IMR-90 (cell line): Measurements from ENCODE around the gene RRM1. TPM values are rescaled to one million over a fixed set of nuclear protein-coding genes. Genes with fewer than 3 reads are reported as not detected.

ENCODE experiments used
- ATAC-seq: fragments of 200-7000 bp; cut with Tn5 transposase; 2 replicates; pipeline ENCODE4 v1.9.1; 2020; ENCODE audit warnings: low read depth, mild to moderate bottlenecking, moderate library complexity
- BruUV-seq: library from RNA; stranded (reverse); fragments of 400-500 nt; replicated peaks from 2 replicates; lab custom pipeline; 2021; lab: Mats Ljungman, UMichigan
- CTCF ChIA-PET: fragments of 300-600 bp; formaldehyde crosslinking; extraction: SDS; loops from one replicate; lab custom pipeline; 2021; ENCODE audit warnings: antibody characterized with exemption; lab: Yijun Ruan, JAX
- POLR2A ChIA-PET: fragments of 300-600 bp; sonication (Branson Sonifier 250); formaldehyde crosslinking; loops from one replicate; lab custom pipeline; 2022; ENCODE audit warnings: antibody characterized with exemption; ENCODE audit not compliant: unreplicated experiment; lab: Charles Lee
- DNase-seq: peaks from one replicate; pipeline ENCODE4 v3.0.0; 2013
- H2AFZ ChIP-seq: replicated peaks from 2 replicates; pipeline ENCODE3; 2013; ENCODE audit warnings: low read length, mild to moderate bottlenecking; ENCODE audit not compliant: poor library complexity
- H2AK5ac ChIP-seq: 2 replicates; pipeline ENCODE4 v1.6.1; 2013; ENCODE audit warnings: low read depth, low read length, inconsistent platforms
- H2AK9ac ChIP-seq: replicated peaks from 2 replicates; pipeline ENCODE3; 2013; ENCODE audit warnings: mild to moderate bottlenecking, low read depth, low read length, moderate library complexity; ENCODE audit not compliant: poor library complexity
- H2BK120ac ChIP-seq: 2 replicates; pipeline ENCODE4 v1.6.1; 2013; ENCODE audit warnings: low read depth, low read length, inconsistent platforms
- H2BK15ac ChIP-seq: 3 replicates; pipeline ENCODE4 v1.6.1; 2013; ENCODE audit warnings: low read depth, low read length, inconsistent platforms
- H2BK20ac ChIP-seq: 2 replicates; pipeline ENCODE4 v1.6.1; 2013; ENCODE audit warnings: low read depth, mild to moderate bottlenecking, inconsistent platforms, low read length, moderate library complexity
- H2BK5ac ChIP-seq: 2 replicates; pipeline ENCODE4 v1.6.1; 2013; ENCODE audit warnings: mild to moderate bottlenecking, low read depth, low read length, inconsistent platforms; ENCODE audit not compliant: poor library complexity, severe bottlenecking
- H3K14ac ChIP-seq: replicated peaks from 2 replicates; pipeline ENCODE4 v1.6.1; 2013; ENCODE audit warnings: low read depth, low read length, inconsistent platforms
- H3K18ac ChIP-seq: 2 replicates; pipeline ENCODE4 v1.6.1; 2013; ENCODE audit warnings: low read depth, low read length, control low read depth
- H3K23ac ChIP-seq: 2 replicates; pipeline ENCODE4 v1.6.1; 2013; ENCODE audit warnings: low read depth, low read length, inconsistent platforms
- H3K27ac ChIP-seq: 2 replicates; pipeline ENCODE4 v1.5.1; 2013; ENCODE audit warnings: mild to moderate bottlenecking, control low read depth, low read length; ENCODE audit not compliant: insufficient read depth
- H3K27me3 ChIP-seq: 2 replicates; pipeline ENCODE4 v1.6.1; 2013; ENCODE audit warnings: low read length; ENCODE audit not compliant: control insufficient read depth, insufficient read depth
- H3K36me3 ChIP-seq: 2 replicates; pipeline ENCODE4 v1.6.1; 2013; ENCODE audit warnings: low read length, mixed read lengths; ENCODE audit not compliant: control insufficient read depth, insufficient read depth
- H3K4ac ChIP-seq: 2 replicates; pipeline ENCODE4 v1.6.1; 2013; ENCODE audit warnings: low read depth, low read length, inconsistent platforms
- H3K4me1 ChIP-seq: 2 replicates; pipeline ENCODE4 v1.6.1; 2013; ENCODE audit warnings: low read length, mixed read lengths; ENCODE audit not compliant: control insufficient read depth, insufficient read depth
- H3K4me2 ChIP-seq: 2 replicates; pipeline ENCODE4 v1.6.1; 2013; ENCODE audit warnings: low read depth, mild to moderate bottlenecking, control low read depth, low read length, moderate library complexity
- H3K4me3 ChIP-seq: 2 replicates; pipeline ENCODE4 v1.5.1; 2013; ENCODE audit warnings: low read depth, mild to moderate bottlenecking, control low read depth, low read length, moderate library complexity; ENCODE audit not compliant: insufficient read depth
- H3K56ac ChIP-seq: 2 replicates; pipeline ENCODE4 v1.6.1; 2013; ENCODE audit warnings: low read length, inconsistent platforms; ENCODE audit not compliant: insufficient read depth; ENCODE audit errors: extremely low read depth
- H3K79me1 ChIP-seq, 2 experiments: 2 replicates each; pipeline ENCODE4 v1.6.1; 2013; ENCODE audit warnings: low read length in 2 of 2, inconsistent platforms in 1 of 2, low read depth in 1 of 2
- H3K9ac ChIP-seq: 2 replicates; pipeline ENCODE4 v1.6.1; 2013; ENCODE audit warnings: low read depth, low read length, control low read depth
- H3K9me1 ChIP-seq: 2 replicates; pipeline ENCODE4 v1.6.1; 2013; ENCODE audit warnings: low read length, inconsistent platforms; ENCODE audit not compliant: insufficient read depth
- H3K9me3 ChIP-seq: 2 replicates; pipeline ENCODE4 v1.6.1; 2013; ENCODE audit warnings: low read length; ENCODE audit not compliant: control insufficient read depth, insufficient read depth
- H4K20me1 ChIP-seq: 2 replicates; pipeline ENCODE4 v1.6.1; 2013; ENCODE audit warnings: low read length, inconsistent platforms; ENCODE audit not compliant: insufficient read depth
- H4K5ac ChIP-seq: 2 replicates; pipeline ENCODE4 v1.6.1; 2013; ENCODE audit warnings: mild to moderate bottlenecking, low read depth, low read length, control low read depth
- H4K8ac ChIP-seq, 2 experiments: 2 replicates each; pipeline ENCODE4 v1.6.1; 2013; ENCODE audit warnings: low read depth in 2 of 2, low read length in 2 of 2, control low read depth in 1 of 2, inconsistent platforms in 1 of 2
- H4K91ac ChIP-seq: 2 replicates; pipeline ENCODE4 v1.6.1; 2013; ENCODE audit warnings: low read depth, low read length, inconsistent platforms; ENCODE audit not compliant: insufficient read depth
- BHLHE40 ChIP-seq: fragments of 150-350 bp; IDR thresholded peaks from 2 replicates; pipeline ENCODE4 v1.6.1; 2016; ENCODE audit warnings: mild to moderate bottlenecking, low read depth, low read length
- CEBPB ChIP-seq: IDR thresholded peaks from 2 replicates; pipeline ENCODE4 v1.6.1; 2012; ENCODE audit warnings: low read depth, low read length, improper control_type of control experiment
- ELK1 ChIP-seq: fragments of 150-350 bp; IDR thresholded peaks from 2 replicates; pipeline ENCODE4 v1.6.1; 2016; ENCODE audit warnings: low read depth, mild to moderate bottlenecking, low read length, moderate library complexity, borderline replicate concordance
- FOS ChIP-seq: fragments of 150-350 bp; IDR thresholded peaks from 2 replicates; pipeline ENCODE4 v1.6.1; 2016; ENCODE audit warnings: low read depth, low read length
- MAFK ChIP-seq: IDR thresholded peaks from 2 replicates; pipeline ENCODE4 v1.6.1; 2012; ENCODE audit warnings: low read depth, low read length, improper control_type of control experiment
- MAZ ChIP-seq: IDR thresholded peaks from 2 replicates; pipeline ENCODE4 v1.6.1; 2012; ENCODE audit warnings: low read depth, mild to moderate bottlenecking, low read length, improper control_type of control experiment, moderate library complexity, borderline replicate concordance
- MXI1 ChIP-seq: IDR thresholded peaks from 2 replicates; pipeline ENCODE4 v1.6.1; 2012; ENCODE audit warnings: low read depth, mild to moderate bottlenecking, low read length, moderate library complexity, borderline replicate concordance
- NFE2L2 ChIP-seq: fragments of 150-350 bp; IDR thresholded peaks from 2 replicates; pipeline ENCODE4 v1.6.1; 2016; ENCODE audit warnings: low read depth, mild to moderate bottlenecking, low read length
- POLR2A ChIP-seq: IDR thresholded peaks from 2 replicates; pipeline ENCODE4 v1.6.1; 2012; ENCODE audit warnings: mild to moderate bottlenecking, low read depth, low read length
- RFX5 ChIP-seq: IDR thresholded peaks from 2 replicates; pipeline ENCODE4 v1.8.0; 2012; ENCODE audit warnings: low read depth, mild to moderate bottlenecking, low read length, moderate library complexity
- SMC3 ChIP-seq: fragments of 150-350 bp; IDR thresholded peaks from 2 replicates; pipeline ENCODE4 v1.6.1; 2016; ENCODE audit warnings: low read depth, mild to moderate bottlenecking, antibody characterized with exemption, low read length, moderate library complexity
- WGBS, 2 experiments: methylation state at CpG; one replicate each; pipeline versions ENCODE4 v1.1.5 to v1.1.7; 2013; ENCODE audit warnings: missing lambda C conversion rate in 2 of 2; ENCODE audit not compliant: insufficient read length in 1 of 2; ENCODE audit errors: extremely low coverage in 2 of 2; 5-methylcytosine and 5-hydroxymethylcytosine counted together
- dilution Hi-C: fragments of 300-500 bp; cut with HindIII; formaldehyde crosslinking; loops from one replicate; pipeline ENCODE4 v1.14.3; 2018; ENCODE audit warnings: low sequenced_read_pairs; ENCODE audit not compliant: unreplicated experiment
- in situ Hi-C: fragments of 300-500 bp; cut with MboI; formaldehyde crosslinking; loops from 3 replicates; pipeline ENCODE4 v1.14.3; 2019; ENCODE audit warnings: low sequenced_read_pairs, inconsistent platforms, mixed read lengths
- intact Hi-C: fragments of 100-400 bp; cut with micrococcal nuclease; formaldehyde crosslinking; loops from 2 replicates; pipeline ENCODE4 v1.10.0; 2022
- polyA plus RNA-seq, 3 experiments: library from polyadenylated mRNA; depleted of rRNA; stranded (reverse); fragments of >200 nt; gene quantifications; 2 replicates each; pipeline ENCODE4 v1.2.3, GENCODE V29; 2012; ENCODE audit warnings: low replicate concordance in 1 of 3
- total RNA-seq: library from RNA; depleted of rRNA; stranded (reverse); fragments of >200 nt; gene quantifications from 2 replicates; pipeline ENCODE4 v1.2.3, GENCODE V29; 2012

RRM1 gene
- total and polyA plus RNA-seq, 2 of the 4 experiments (the other 2 are of a cell fraction) = 55.1 to 183 TPM

- POLR2A ChIA-PET = no interaction called here
- H3K23ac ChIP-seq = no peak overlapping the region
- H2BK120ac ChIP-seq = no peak overlapping the region
- H3K9me3 ChIP-seq = no peaks in the 10 kb centered on the region
- 0 out of 2 replicates have a peak, but pooled peaks cover 2% of the 10 kb centered on the region for H3K4me1 ChIP-seq
- no peak overlapping the region for H2AK5ac ChIP-seq
- no peak overlapping the region for H4K5ac ChIP-seq
- H2AK9ac ChIP-seq = no peak overlapping the region
- no peaks in the 10 kb centered on the region for H3K79me1 ChIP-seq
- no peak overlapping the region for H2BK5ac ChIP-seq
- no peak overlapping the region for H4K8ac ChIP-seq
- no peak overlapping the region for H2AFZ ChIP-seq
- in situ Hi-C loops = no loop called here
- H2BK15ac ChIP-seq = no peak overlapping the region
- no peaks in the 10 kb centered on the region for H3K9me1 ChIP-seq
- no peak overlapping the region for H4K91ac ChIP-seq
- H3K27me3 ChIP-seq = no peaks in the 10 kb centered on the region
- ATAC-seq = no peak
- no peak overlapping the region for H2BK20ac ChIP-seq
- H3K56ac ChIP-seq = no peak overlapping the region
- intact Hi-C loops = loop anchor here (10.0 kb wide), 2 partner anchors 292 to 372 kb away; no protein-coding TSS in a partner anchor
- H3K27ac ChIP-seq = no peak overlapping the region
- H3K4ac ChIP-seq = no peak overlapping the region
- CTCF ChIA-PET = no interaction called here
- no peak overlapping the region for H3K14ac ChIP-seq
- DNase-seq = no peak
- H3K9ac ChIP-seq = no peak overlapping the region
- H3K36me3 ChIP-seq = no peaks in the 10 kb centered on the region; the same call in 1 of the 2 replicates
- no peak overlapping the region for H3K18ac ChIP-seq
- no CpG with 5 or more reads among the region's 1 CpG for WGBS, 2 experiments
- dilution Hi-C loops = no loop called here
- no TSS peak for BruUV-seq
- H3K4me2 ChIP-seq = no peak overlapping the region
- H4K20me1 ChIP-seq = no peaks in the 10 kb centered on the region
- H3K4me3 ChIP-seq = no peak overlapping the region
- no peak for TF ChIP-seq CEBPB
- no peak for TF ChIP-seq MXI1
- TF ChIP-seq POLR2A = no peak
- TF ChIP-seq MAZ = no peak
- TF ChIP-seq MAFK = no peak
- TF ChIP-seq RFX5 = no peak
- TF ChIP-seq BHLHE40 = no peak
- TF ChIP-seq SMC3 = no peak
- no peak for TF ChIP-seq NFE2L2
- TF ChIP-seq ELK1 = no peak
- no peak for TF ChIP-seq FOS
Measured at GRCh38 chr11:4076774-4077173, 17.8 kb upstream of the RRM1 start.
